NCI-H524 (cell line): ENCODE results near the gene STRIP1.

Experiments
- DNase-seq, 2 experiments: peaks; one replicate each; lab custom pipeline; 2025; lab: John Stamatoyannopoulos, UW

The STRIP1 gene

DNA sequence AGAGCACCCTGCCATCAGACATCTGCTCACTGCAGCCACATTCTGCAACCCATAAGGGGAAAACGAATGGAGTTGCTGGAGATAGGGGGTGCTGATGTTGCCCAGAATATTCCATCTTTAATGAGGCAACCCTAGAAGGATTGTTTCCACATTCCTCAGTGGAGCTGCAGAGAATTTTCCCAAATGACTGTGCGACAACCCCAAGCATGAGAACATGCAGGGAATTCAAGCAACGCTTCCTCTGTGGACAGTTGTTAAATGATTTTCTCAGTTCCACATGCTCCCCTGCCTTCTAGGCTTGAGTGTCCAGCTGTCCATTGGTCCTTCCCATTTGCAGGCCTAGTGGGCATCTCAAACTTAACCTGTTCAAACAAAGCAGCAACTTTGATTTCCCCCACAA, 57.4 kb downstream of the STRIP1 start:
- no peak for DNase-seq

GRCh38 chr1:110092991-110093390, 58.6 kb downstream of the STRIP1 start:
- no peak for DNase-seq

DNA sequence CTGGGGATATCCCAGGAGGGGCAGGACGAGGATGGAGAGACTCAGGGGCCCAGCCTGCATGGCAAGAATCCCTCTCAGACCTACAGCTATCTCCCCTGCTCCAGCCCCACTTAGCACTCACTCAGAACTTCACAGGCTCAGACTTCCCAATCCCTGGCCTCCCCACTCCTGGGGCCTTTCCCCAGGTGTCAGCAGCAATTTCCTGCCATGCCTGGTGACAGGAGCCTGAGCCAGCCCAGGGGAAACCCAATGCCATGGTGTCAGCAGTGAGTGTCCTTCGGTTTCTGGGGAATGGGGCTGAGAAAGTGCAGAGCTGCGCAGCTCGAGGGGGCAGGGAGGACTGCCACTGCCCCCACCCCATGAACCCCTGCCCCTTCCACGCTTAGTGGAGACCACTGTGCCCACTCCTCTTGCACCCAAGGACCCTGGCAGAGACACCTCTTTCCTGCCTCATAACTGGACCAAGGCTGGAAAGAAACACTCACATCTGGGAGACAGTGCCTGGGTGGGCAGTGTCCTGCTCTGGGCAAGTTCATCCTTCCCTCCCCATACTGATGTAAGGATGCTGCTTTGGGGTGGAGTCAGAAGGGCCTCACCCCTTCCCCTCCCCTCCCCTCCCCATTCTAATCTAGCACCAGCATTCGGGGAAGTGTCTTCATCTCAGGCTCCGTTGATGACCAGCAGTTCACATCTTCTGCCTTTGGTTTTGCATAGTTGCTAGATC, 60.7 kb downstream of the STRIP1 start:
- DNase-seq = no peak

- DNase-seq = no peak
Observed at GRCh38 chr1:110097507-110098221, 63.2 kb downstream of the STRIP1 start.

DNA sequence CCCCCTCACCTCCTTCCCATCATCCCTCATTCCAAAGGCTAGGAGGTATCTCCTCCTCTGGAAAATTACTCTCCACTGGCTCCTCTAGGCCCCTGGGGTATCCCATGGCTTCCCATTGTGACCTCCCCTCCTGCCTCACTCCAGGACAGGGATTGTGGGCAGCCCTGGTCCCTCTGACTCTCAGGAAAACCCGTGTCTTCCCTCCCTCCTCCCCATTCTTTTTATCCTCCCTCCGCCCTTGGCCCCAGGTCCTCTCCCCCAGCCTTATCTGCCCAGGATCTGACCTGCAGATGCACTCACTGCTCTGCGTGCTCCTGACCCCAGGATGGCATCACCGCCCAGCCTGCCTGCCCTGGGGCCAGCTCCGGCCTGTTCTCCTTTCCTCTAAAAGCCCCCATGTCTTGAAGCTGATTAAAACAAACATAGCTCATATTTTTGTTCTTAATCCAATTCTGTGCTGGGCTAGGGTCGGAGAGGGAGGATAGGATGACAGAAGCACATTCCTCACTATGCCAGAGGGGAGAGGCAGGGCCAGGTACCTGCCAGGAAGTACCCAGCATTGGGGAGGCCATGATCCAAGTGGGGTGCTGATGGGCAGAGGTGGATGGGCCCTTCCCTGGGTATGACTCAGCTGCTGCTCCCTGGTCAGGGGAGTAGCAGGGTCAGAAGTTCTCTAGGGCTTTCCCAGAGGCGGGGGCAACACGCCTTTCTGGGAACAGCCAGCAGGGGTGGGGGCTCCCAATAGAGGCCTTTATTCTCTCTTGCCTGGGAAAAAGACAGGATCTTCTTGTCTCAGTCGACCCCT, 64.0 kb downstream of the STRIP1 start:
- no peak for DNase-seq

GRCh38 chr1:110100335-110100734, 65.9 kb downstream of the STRIP1 start:
- DNase-seq = no peak

- DNase-seq = no peak
Observed at GRCh38 chr1:110102081-110102480, 67.7 kb downstream of the STRIP1 start.
